Activated naive CD8-positive, alpha-beta T cell treated with anti-CD3 and anti-CD28 coated beads, Interleukin-2, amount 50 U/mL, for 24 hours (primary cell): ENCODE results near the gene PGBD5.
A peak's percentile ranks its signal among the peaks of the same experiment; 100 is the strongest.

ENCODE experiments used
- ATAC-seq: fragments of 150-1000 bp; cut with Tn5 transposase; one replicate; pipeline ENCODE4 v1.10.0; 2021
- DNase-seq: peaks from one replicate; pipeline ENCODE4 v3.0.0; 2021
- H3K27ac Mint-ChIP-seq: one replicate; pipeline ENCODE4 v1.8.0; 2021; ENCODE audit warnings: mild to moderate bottlenecking, mixed read lengths
- H3K27me3 Mint-ChIP-seq: one replicate; pipeline ENCODE4 v1.8.0; 2021; ENCODE audit warnings: mixed read lengths
- H3K36me3 Mint-ChIP-seq: one replicate; pipeline ENCODE4 v1.8.0; 2021; ENCODE audit warnings: low read depth, mixed read lengths
- H3K4me1 Mint-ChIP-seq: one replicate; pipeline ENCODE4 v1.8.0; 2021; ENCODE audit warnings: mixed read lengths
- H3K4me3 Mint-ChIP-seq: one replicate; pipeline ENCODE4 v1.8.0; 2021; ENCODE audit warnings: mild to moderate bottlenecking, moderate library complexity, mixed read lengths
- H3K9me3 Mint-ChIP-seq: one replicate; pipeline ENCODE4 v1.8.0; 2021; ENCODE audit warnings: mixed read lengths

The PGBD5 gene

GRCh38 chr1:230283678-230284077 is 142.5 kb downstream of the PGBD5 start:
- no peak for ATAC-seq

GRCh38 chr1:230282157-230282556 is 144.0 kb downstream of the PGBD5 start:
- Mint-ChIP-seq H3K9me3 (no peaks in the 10 kb centered on the region), H3K4me3 (no peak overlapping the region), H3K27ac (no peak overlapping the region), H3K36me3 (peaks cover 26% of the 10 kb centered on the region), H3K4me1 (peaks cover 28% of the 10 kb centered on the region), H3K27me3 (no peaks in the 10 kb centered on the region)
- DNase-seq (no peak), ATAC-seq (no peak)

More at GRCh38 chr1:230283678-230284077, 142.5 kb downstream of the PGBD5 start:
- Mint-ChIP-seq H3K27ac (no peak overlapping the region), H3K9me3 (no peaks in the 10 kb centered on the region), H3K36me3 (peaks cover 21% of the 10 kb centered on the region), H3K4me1 (peaks cover 17% of the 10 kb centered on the region), H3K27me3 (no peaks in the 10 kb centered on the region), H3K4me3 (no peak overlapping the region)
- DNase-seq, result no peak

GRCh38 chr1:230281556-230281955 is 144.6 kb downstream of the PGBD5 start:
- Mint-ChIP-seq H3K36me3 (peaks cover 29% of the 10 kb centered on the region), H3K27me3 (no peaks in the 10 kb centered on the region), H3K4me1 (peaks cover 33% of the 10 kb centered on the region), H3K9me3 (no peaks in the 10 kb centered on the region), H3K4me3 (no peak overlapping the region), H3K27ac (no peak overlapping the region)
- DNase-seq, result no peak
- no peak for ATAC-seq

DNA sequence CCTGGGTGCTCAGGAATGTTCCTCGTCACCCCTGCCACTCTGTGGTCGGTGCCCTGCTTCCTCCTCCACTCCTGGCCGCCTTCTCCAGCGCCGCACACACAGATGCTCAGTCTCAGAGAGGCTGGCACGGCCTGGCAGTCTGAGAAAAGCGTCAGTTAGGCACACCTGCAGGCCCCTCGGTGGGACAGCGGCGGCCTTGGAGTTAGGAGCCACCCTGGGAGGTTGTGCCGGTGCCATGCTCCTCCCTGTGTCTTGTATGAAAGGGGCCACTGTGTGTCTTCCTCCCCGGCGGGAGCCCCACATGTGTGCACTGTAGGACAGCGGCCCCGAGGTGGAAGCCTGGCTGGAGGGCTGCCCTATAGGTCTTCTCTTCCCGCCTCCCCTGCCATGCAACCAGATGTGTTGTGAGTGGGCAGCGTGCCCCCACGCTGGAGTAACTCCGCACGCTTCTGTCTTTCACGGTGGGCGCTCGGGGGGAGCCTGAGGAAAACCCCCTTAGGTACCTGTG is 145.2 kb downstream of the PGBD5 start:
- Mint-ChIP-seq H3K4me1 (peaks cover 36% of the 10 kb centered on the region), H3K4me3 (no peak overlapping the region), H3K36me3 (peaks cover 32% of the 10 kb centered on the region), H3K27ac (no peak overlapping the region), H3K9me3 (no peaks in the 10 kb centered on the region), H3K27me3 (no peaks in the 10 kb centered on the region)
- no peak for ATAC-seq
- DNase-seq, result no peak

- Mint-ChIP-seq H3K4me1 (peaks cover 36% of the 10 kb centered on the region), H3K9me3 (no peaks in the 10 kb centered on the region), H3K4me3 (no peak overlapping the region), H3K36me3 (peaks cover 32% of the 10 kb centered on the region), H3K27ac (no peak overlapping the region), H3K27me3 (no peaks in the 10 kb centered on the region)
- DNase-seq (no peak), ATAC-seq (peak; percentile 34)
Measured at GRCh38 chr1:230280054-230280795, 145.9 kb downstream of the PGBD5 start.

- Mint-ChIP-seq H3K9me3 (no peaks in the 10 kb centered on the region), H3K4me3 (no peak overlapping the region), H3K4me1 (peaks cover 38% of the 10 kb centered on the region), H3K27ac (no peak overlapping the region), H3K27me3 (no peaks in the 10 kb centered on the region), H3K36me3 (peaks cover 31% of the 10 kb centered on the region)
- peak; percentile 10 for ATAC-seq
- no peak for DNase-seq
Measured at GRCh38 chr1:230279583-230279945, 146.6 kb downstream of the PGBD5 start.

GRCh38 chr1:230278871-230279582 is 147.1 kb downstream of the PGBD5 start:
- no peak for DNase-seq
- H3K27me3 Mint-ChIP-seq, result no peaks in the 10 kb centered on the region
- H3K4me1 Mint-ChIP-seq, result peaks cover 43% of the 10 kb centered on the region
- H3K27ac Mint-ChIP-seq, result peak overlapping the region; percentile 3
- no peaks in the 10 kb centered on the region for H3K9me3 Mint-ChIP-seq
- no peak overlapping the region for H3K4me3 Mint-ChIP-seq
- peaks cover 35% of the 10 kb centered on the region for H3K36me3 Mint-ChIP-seq
- ATAC-seq, result no peak

- H3K36me3 Mint-ChIP-seq, result peaks cover 36% of the 10 kb centered on the region
- no peaks in the 10 kb centered on the region for H3K9me3 Mint-ChIP-seq
- H3K4me1 Mint-ChIP-seq, result peaks cover 50% of the 10 kb centered on the region
- H3K27ac Mint-ChIP-seq, result no peak overlapping the region
- H3K4me3 Mint-ChIP-seq, result no peak overlapping the region
- no peaks in the 10 kb centered on the region for H3K27me3 Mint-ChIP-seq
- no peak for ATAC-seq
- no peak for DNase-seq
Measured at GRCh38 chr1:230278376-230278775, 147.8 kb downstream of the PGBD5 start.

DNA sequence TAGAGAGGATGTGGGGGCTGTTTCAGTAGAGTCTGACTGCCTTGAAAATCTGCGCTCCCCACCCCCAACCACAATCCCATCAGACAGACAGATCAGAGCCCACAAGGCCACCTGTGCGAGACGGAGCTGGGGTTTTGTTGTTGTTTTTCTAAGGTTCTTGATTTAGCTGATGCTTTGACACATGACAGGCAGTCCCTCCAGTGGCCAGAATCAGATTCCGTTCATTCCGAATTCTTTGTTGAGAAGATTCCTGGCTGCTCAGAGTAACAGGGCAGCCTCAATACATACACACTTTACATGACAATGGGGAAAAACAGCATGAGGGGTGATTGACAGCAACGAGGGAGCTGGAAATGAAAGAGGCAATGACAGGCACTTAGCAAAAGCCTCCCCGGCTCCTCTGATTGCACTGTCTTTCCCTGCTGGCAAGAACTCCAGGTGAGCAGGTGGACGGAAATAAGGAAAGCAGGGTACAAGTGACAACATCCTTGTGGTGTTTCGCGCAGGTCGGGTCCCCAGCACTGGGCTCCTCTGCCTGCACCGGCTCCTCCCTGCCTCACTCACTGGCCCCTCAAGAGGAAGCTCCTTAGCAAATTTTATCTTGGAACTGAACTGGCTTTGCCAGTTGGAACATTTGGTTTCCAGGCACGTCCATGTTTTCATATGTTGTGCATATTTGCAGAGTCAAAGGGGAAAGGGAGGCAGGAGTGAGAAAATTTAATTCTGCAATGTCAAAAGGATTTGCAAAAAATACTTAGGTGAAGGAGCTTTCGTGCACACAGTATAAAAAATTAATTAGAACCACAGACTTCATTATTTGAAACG is 148.7 kb downstream of the PGBD5 start:
- peaks cover 36% of the 10 kb centered on the region for H3K36me3 Mint-ChIP-seq
- H3K4me3 Mint-ChIP-seq, result no peak overlapping the region
- H3K27me3 Mint-ChIP-seq, result no peaks in the 10 kb centered on the region
- H3K27ac Mint-ChIP-seq, result peak overlapping the region; percentile 49
- no peak for DNase-seq
- no peak for ATAC-seq
- no peaks in the 10 kb centered on the region for H3K9me3 Mint-ChIP-seq
- H3K4me1 Mint-ChIP-seq, result peaks cover 59% of the 10 kb centered on the region

DNA sequence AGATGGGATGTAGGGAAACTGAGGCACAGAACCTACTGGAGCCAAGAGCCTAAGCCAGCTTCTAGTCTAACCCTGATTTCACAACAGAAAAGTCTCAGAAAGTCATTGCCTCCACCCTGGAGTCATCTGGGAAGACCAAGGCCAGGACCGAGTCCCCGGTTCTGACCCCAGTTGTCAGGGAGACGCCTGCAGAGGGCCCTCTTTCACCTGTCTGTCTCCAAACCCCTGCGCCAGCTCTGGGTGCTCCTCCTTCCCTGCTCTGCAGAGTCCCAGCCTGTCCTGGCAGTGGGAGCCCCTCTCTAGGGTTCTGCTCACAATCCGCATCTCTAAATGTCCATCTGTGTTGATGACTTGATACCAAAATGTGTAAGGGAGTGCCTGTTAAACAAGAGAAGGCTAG is 149.7 kb downstream of the PGBD5 start:
- ATAC-seq (no peak), DNase-seq (no peak)
- H3K9me3 Mint-ChIP-seq, result no peaks in the 10 kb centered on the region
- no peak overlapping the region for H3K4me3 Mint-ChIP-seq
- peaks cover 39% of the 10 kb centered on the region for H3K36me3 Mint-ChIP-seq
- no peak overlapping the region for H3K27ac Mint-ChIP-seq
- H3K4me1 Mint-ChIP-seq, result peaks cover 61% of the 10 kb centered on the region
- no peaks in the 10 kb centered on the region for H3K27me3 Mint-ChIP-seq

GRCh38 chr1:230274254-230274653 is 151.9 kb downstream of the PGBD5 start:
- H3K4me1 Mint-ChIP-seq, result peaks cover 76% of the 10 kb centered on the region
- ATAC-seq (peak; percentile 11), DNase-seq (no peak)
- no peaks in the 10 kb centered on the region for H3K9me3 Mint-ChIP-seq
- no peaks in the 10 kb centered on the region for H3K27me3 Mint-ChIP-seq
- H3K36me3 Mint-ChIP-seq, result peaks cover 35% of the 10 kb centered on the region
- H3K27ac Mint-ChIP-seq, result peak overlapping the region; percentile 72
- peak overlapping the region; percentile 4 for H3K4me3 Mint-ChIP-seq

GRCh38 chr1:230273141-230273710 is 152.9 kb downstream of the PGBD5 start:
- Mint-ChIP-seq H3K9me3 (no peaks in the 10 kb centered on the region), H3K4me1 (peaks cover 70% of the 10 kb centered on the region), H3K27ac (peak overlapping the region; percentile 72), H3K36me3 (peaks cover 28% of the 10 kb centered on the region), H3K27me3 (no peaks in the 10 kb centered on the region), H3K4me3 (no peak overlapping the region)
- no peak for ATAC-seq
- no peak for DNase-seq

- H3K36me3 Mint-ChIP-seq, result peaks cover 28% of the 10 kb centered on the region
Measured at GRCh38 chr1:230272557-230272956, 153.6 kb downstream of the PGBD5 start.

GRCh38 chr1:230271300-230272035 is 154.7 kb downstream of the PGBD5 start:
- H3K36me3 Mint-ChIP-seq, result peaks cover 27% of the 10 kb centered on the region
- peak overlapping the region; percentile 93 for H3K27ac Mint-ChIP-seq
- H3K9me3 Mint-ChIP-seq, result no peaks in the 10 kb centered on the region
- peaks cover 58% of the 10 kb centered on the region for H3K4me1 Mint-ChIP-seq
- H3K27me3 Mint-ChIP-seq, result no peaks in the 10 kb centered on the region
- no peak for DNase-seq
- no peak for ATAC-seq
- peak overlapping the region; percentile 36 for H3K4me3 Mint-ChIP-seq

More at GRCh38 chr1:230272557-230272956, 153.6 kb downstream of the PGBD5 start:
- Mint-ChIP-seq H3K27ac (peak overlapping the region; percentile 64), H3K27me3 (no peaks in the 10 kb centered on the region), H3K9me3 (no peaks in the 10 kb centered on the region), H3K4me1 (peaks cover 67% of the 10 kb centered on the region), H3K4me3 (no peak overlapping the region)
- ATAC-seq (no peak), DNase-seq (no peak)
